Heart left ventricle (tissue), 16 donors: Measurements from ENCODE around the gene LARP4B. TPM values are rescaled to one million over a fixed set of nuclear protein-coding genes. Genes with fewer than 3 reads are reported as not detected.

Source experiments
- ATAC-seq, 4 donors: fragments of 200-7000 bp; cut with Tn5 transposase; one replicate each; pipeline ENCODE4 v1.9.1; 2020 to 2022; ENCODE audit warnings: moderate library complexity in 4 of 4, mild to moderate bottlenecking in 3 of 4, moderate number of reproducible peaks in 1 of 4
- DNase-seq, 5 donors: peaks; one replicate each; pipeline ENCODE4 v3.0.0-alpha.2; 2020
- H3K27ac ChIP-seq, 12 donors: fragments of 200-600 bp; sonication (generic) in 4 of 12; one replicate each; pipeline versions ENCODE4 v1.5.0 to v1.8.0; 2016 to 2022; ENCODE audit warnings: mild to moderate bottlenecking in 2 of 12
- H3K27me3 ChIP-seq, 9 donors: fragments of 200-600 bp; sonication (generic) in 2 of 9; one replicate each; pipeline versions ENCODE4 v1.5.1 to v1.8.0; 2016 to 2022; ENCODE audit warnings: mild to moderate bottlenecking in 3 of 9
- H3K36me3 ChIP-seq, 9 donors: fragments of 200-600 bp; sonication (generic) in 2 of 9; one replicate each; pipeline versions ENCODE4 v1.5.0 to v1.8.0; 2018 to 2022; ENCODE audit warnings: mild to moderate bottlenecking in 2 of 9
- H3K4me1 ChIP-seq, 12 donors: fragments of 200-600 bp; sonication (generic) in 4 of 12; one replicate each; pipeline versions ENCODE4 v1.5.0 to v1.8.0; 2016 to 2022; ENCODE audit warnings: mild to moderate bottlenecking in 3 of 12
- H3K4me3 ChIP-seq, 12 donors: fragments of 200-600 bp; sonication (generic) in 4 of 12; one replicate each; pipeline versions ENCODE4 v1.5.0 to v1.8.0; 2017 to 2022; ENCODE audit warnings: mild to moderate bottlenecking in 9 of 12, moderate library complexity in 4 of 12
- H3K9me3 ChIP-seq, 12 donors: fragments of 200-600 bp; sonication (generic) in 4 of 12; one replicate each; pipeline versions ENCODE4 v1.5.0 to v1.8.0; 2016 to 2022; ENCODE audit warnings: mild to moderate bottlenecking in 1 of 12
- CTCF ChIP-seq, 12 donors: fragments of 200-600 bp; sonication (generic) in 4 of 12; IDR thresholded peaks; one replicate each; pipeline versions ENCODE4 v1.5.0 to v1.8.0; 2018 to 2022; ENCODE audit warnings: antibody characterized with exemption in 12 of 12, mild to moderate bottlenecking in 5 of 12
- POLR2A ChIP-seq, 2 donors: fragments of 450-650 bp; IDR thresholded peaks; one replicate each; pipeline ENCODE4 v1.6.1; 2017; ENCODE audit warnings: antibody characterized with exemption in 2 of 2, mild to moderate bottlenecking in 2 of 2, moderate library complexity in 2 of 2
- WGBS, 4 donors: extraction: QIAGEN DNeasy Blood & Tissue Kit in 2 of 4; methylation state at CpG; one replicate each; pipeline versions ENCODE4 v1.1.5 to v1.1.7; 2013 to 2018; 5-methylcytosine and 5-hydroxymethylcytosine counted together
- intact Hi-C, 10 donors: fragments of 100-400 bp; cut with DNase I; formaldehyde crosslinking; loops; one replicate each; pipeline versions ENCODE4 v1.11.1 to v1.14.2; 2022
- polyA plus RNA-seq, 2 donors: library from polyadenylated mRNA; stranded (reverse); fragments of 200-250 nt; gene quantifications; one replicate each; pipeline ENCODE4 v1.2.3, GENCODE V29; 2013
- total RNA-seq, 9 donors: library from RNA; depleted of rRNA in 2 of 9; stranded (reverse); fragments of >200 nt in 2 of 9; fragmentation: NEBNext Ultra II Directional in 3 of 9; extraction: Animal tissue kit (Norgen Biotek cat#: 25700) in 3 of 9; gene quantifications; one replicate each; pipeline versions ENCODE4 v1.1.0 to v1.2.4, GENCODE V29; 2016 to 2023
- donor health status: ischemic (EF 13 %, LVEDD 7.1; RV severe dilation, severe dysfunction).
- donor health status: healthy with polysubstance abuse.
- donor health status: DM: no; HTN: yes; CAD: no.
- donor health status: DM: no; HTN: no; CAD: no.
- donor health status: ischemic (EF 25% LVEDD 6.9; RV normal size, moderate dysfunction).
- donor health status: ischemic (EF 25% LVEDD 5.7; RV mildly dilated, moderate dysfunction).
- donor health status: healthy.
- donor health status: DM: yes; HTN: yes; CAD: no.
- donor health status: ischemic (EF 35%, LVEDD 5.7; RV mildly dilated, moderate dysfunction).
- donor health status: nonischemic (EF 11% LVEDD 7.7; RV severe dilation, severe dysfunction).
- donor health status: DM: yes; HTN: yes; CAD: no.
- donor health status: PGD.
- donor health status: ischemic (EF 29% LVEDD 5.4; RV normal size, mild dysfunction).
- donor health status: nonischemic (EF 23%, LVEDD 6.1; RV moderate dilation, normal function).

Gene LARP4B
- total and polyA plus RNA-seq, 11 donors = 20.1 to 81.1 (median 63.0) TPM

GRCh38 chr10:853017-853416 lies 78.5 kb downstream of the LARP4B start:
- intact Hi-C loops = no loop called here
- no peak overlapping the region for H3K4me3 ChIP-seq
- no peak for ATAC-seq
- H3K4me1 ChIP-seq = peaks cover 0 to 23% (median 1%) of the 10 kb centered on the region in 12 donors
- TF ChIP-seq CTCF (IDR thresholded peaks at IDR 0.05) = no peak
- TF ChIP-seq POLR2A (IDR thresholded peaks at IDR 0.05) = no peak
- no peak for DNase-seq
- no peak overlapping the region for H3K27ac ChIP-seq
- H3K9me3 ChIP-seq = peaks cover 0 to 19% (median 6%) of the 10 kb centered on the region in 12 donors
- peaks cover 0 to 42% (median 19%) of the 10 kb centered on the region in 9 donors for H3K36me3 ChIP-seq
- H3K27me3 ChIP-seq = no peaks in the 10 kb centered on the region

GRCh38 chr10:852386-852785 lies 79.1 kb downstream of the LARP4B start:
- intact Hi-C loops = no loop called here

GRCh38 chr10:851901-852300 lies 79.6 kb downstream of the LARP4B start:
- no peak for TF ChIP-seq CTCF (IDR thresholded peaks at IDR 0.05)
- no peak for TF ChIP-seq POLR2A (IDR thresholded peaks at IDR 0.05)
- intact Hi-C loops = no loop called here
- peaks cover 0 to 19% (median 6%) of the 10 kb centered on the region in 12 donors for H3K9me3 ChIP-seq
- H3K27me3 ChIP-seq = no peaks in the 10 kb centered on the region
- 96 to 97% (median 97%) methylated on average over 5 of the region's 5 CpGs for WGBS, 4 donors
- peak overlapping the region in 1 of 12 donors; percentile 33 for H3K27ac ChIP-seq
- H3K4me1 ChIP-seq = peaks cover 0 to 27% (median 6%) of the 10 kb centered on the region in 12 donors
- DNase-seq = no peak
- H3K4me3 ChIP-seq = no peak overlapping the region
- no peak for ATAC-seq
- H3K36me3 ChIP-seq = peaks cover 0 to 44% (median 19%) of the 10 kb centered on the region in 9 donors

More at GRCh38 chr10:852386-852785, 79.1 kb downstream of the LARP4B start:
- Histone ChIP-seq H3K9me3 (peaks cover 0 to 19% (median 6%) of the 10 kb centered on the region in 12 donors), H3K27ac (peak overlapping the region in 1 of 12 donors; percentile 33), H3K36me3 (peaks cover 0 to 44% (median 19%) of the 10 kb centered on the region in 9 donors), H3K4me1 (peaks cover 0 to 23% (median 4%) of the 10 kb centered on the region in 12 donors), H3K27me3 (no peaks in the 10 kb centered on the region), H3K4me3 (no peak overlapping the region)
- ATAC-seq (no peak), DNase-seq (no peak)
- no peak for TF ChIP-seq POLR2A (IDR thresholded peaks at IDR 0.05)
- TF ChIP-seq CTCF (IDR thresholded peaks at IDR 0.05) = no peak
- 70 to 79% (median 74%) methylated on average over 3 of the region's 3 CpGs for WGBS, 4 donors

- intact Hi-C loops = no loop called here
- TF ChIP-seq POLR2A (IDR thresholded peaks at IDR 0.05) (no peak), CTCF (IDR thresholded peaks at IDR 0.05) (no peak)
- 91 to 99% (median 97%) methylated on average over 2 of the region's 2 CpGs for WGBS, 4 donors
- ATAC-seq (no peak), DNase-seq (no peak)
- Histone ChIP-seq H3K27me3 (no peaks in the 10 kb centered on the region), H3K4me1 (peaks cover 0 to 39% (median 11%) of the 10 kb centered on the region in 12 donors), H3K27ac (no peak overlapping the region), H3K36me3 (peaks cover 0 to 34% (median 18%) of the 10 kb centered on the region in 9 donors), H3K9me3 (peaks cover 0 to 19% (median 6%) of the 10 kb centered on the region in 12 donors), H3K4me3 (no peak overlapping the region)
Measured at GRCh38 chr10:850093-850492, 81.4 kb downstream of the LARP4B start.
